Neural progenitor cell (in vitro differentiated cells): ENCODE data around the gene MT1B.

ENCODE experiments used
- EZH2 ChIP-seq: fragments of 200-600 bp; sonication (generic); IDR thresholded peaks from 2 replicates; pipeline ENCODE4 v1.6.1; 2017; ENCODE audit warnings: antibody characterized with exemption, mild to moderate bottlenecking, moderate library complexity
- EZH2phosphoT487 ChIP-seq: fragments of 200-600 bp; sonication (generic); IDR thresholded peaks from 2 replicates; pipeline ENCODE4 v1.6.1; 2017; ENCODE audit warnings: antibody characterized with exemption
- TF ChIP-seq, protein P1 (sequence below): fragments of 200-600 bp; sonication (generic); IDR thresholded peaks from 2 replicates; pipeline ENCODE4 v1.5.1; 2017; ENCODE audit warnings: antibody characterized with exemption, mild to moderate bottlenecking

DNA sequence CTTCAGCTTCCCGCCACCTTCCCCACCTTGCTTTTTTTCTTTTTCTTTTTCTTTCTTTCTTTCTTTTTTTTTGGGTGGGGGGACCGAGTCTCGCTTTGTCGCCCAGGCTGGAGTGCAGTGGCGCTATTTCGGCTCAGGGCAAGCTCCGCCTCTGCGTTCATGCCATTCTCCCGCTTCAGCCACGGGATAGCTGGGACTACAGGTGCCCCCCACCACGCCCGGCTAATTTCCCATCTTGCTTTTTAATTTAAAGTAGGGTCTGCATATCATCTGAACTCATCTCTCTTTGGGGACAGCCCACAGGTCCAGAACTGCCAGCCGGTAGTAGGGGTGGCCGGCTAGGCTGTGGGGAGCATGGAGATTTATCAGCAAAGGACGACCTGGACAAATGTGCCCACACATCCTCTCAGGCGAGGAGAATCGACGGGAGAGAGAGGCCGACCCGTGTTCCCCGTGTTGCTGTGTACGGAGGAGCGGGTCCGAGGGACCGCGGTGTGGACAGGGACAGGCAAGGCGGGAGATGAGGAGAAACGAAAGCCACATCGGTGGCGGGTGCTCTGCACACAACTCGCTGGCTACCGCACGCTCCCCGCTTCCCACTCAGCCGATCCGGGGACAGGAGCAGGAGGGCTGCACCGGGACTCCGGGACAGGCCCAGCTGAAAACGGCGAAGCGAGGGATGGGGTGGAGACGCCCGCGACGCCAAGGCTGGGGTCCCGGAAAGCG, 16.8 kb upstream of the MT1B start:
- TF ChIP-seq EZH2 (peak; percentile 100), EZH2phosphoT487 (peak; percentile 99)
- TF ChIP-seq, protein P1, sequence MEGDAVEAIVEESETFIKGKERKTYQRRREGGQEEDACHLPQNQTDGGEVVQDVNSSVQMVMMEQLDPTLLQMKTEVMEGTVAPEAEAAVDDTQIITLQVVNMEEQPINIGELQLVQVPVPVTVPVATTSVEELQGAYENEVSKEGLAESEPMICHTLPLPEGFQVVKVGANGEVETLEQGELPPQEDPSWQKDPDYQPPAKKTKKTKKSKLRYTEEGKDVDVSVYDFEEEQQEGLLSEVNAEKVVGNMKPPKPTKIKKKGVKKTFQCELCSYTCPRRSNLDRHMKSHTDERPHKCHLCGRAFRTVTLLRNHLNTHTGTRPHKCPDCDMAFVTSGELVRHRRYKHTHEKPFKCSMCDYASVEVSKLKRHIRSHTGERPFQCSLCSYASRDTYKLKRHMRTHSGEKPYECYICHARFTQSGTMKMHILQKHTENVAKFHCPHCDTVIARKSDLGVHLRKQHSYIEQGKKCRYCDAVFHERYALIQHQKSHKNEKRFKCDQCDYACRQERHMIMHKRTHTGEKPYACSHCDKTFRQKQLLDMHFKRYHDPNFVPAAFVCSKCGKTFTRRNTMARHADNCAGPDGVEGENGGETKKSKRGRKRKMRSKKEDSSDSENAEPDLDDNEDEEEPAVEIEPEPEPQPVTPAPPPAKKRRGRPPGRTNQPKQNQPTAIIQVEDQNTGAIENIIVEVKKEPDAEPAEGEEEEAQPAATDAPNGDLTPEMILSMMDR = no peak
